GM11168 (cell line): ENCODE results near the gene PPFIA4.

Source experiments
- in situ Hi-C: fragments of 300-500 bp; cut with MboI; formaldehyde crosslinking; loops from one replicate; pipeline ENCODE4 v1.12.0; 2022; ENCODE audit warnings: low sequenced_read_pairs; ENCODE audit not compliant: unreplicated experiment

The PPFIA4 gene

DNA sequence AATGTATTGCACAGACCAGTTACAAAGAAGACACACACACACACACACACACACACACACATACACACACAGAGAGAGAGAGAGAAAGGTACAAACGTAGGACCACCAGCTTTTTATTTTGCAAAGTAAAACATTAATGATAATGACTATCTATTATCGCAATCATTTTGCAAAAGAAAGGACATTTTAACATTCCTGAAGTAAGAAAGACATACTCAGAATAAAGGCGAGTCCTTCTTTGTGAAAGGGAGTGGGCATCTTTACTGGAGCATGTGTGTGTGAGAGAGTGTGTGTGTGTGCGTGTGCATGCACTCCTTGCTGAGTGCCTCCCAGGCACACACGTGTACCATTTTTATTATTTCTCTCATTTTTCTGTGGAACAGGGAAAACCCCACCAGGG lies 28.4 kb downstream of the PPFIA4 start:
- in situ Hi-C loops, result no loop called here

DNA sequence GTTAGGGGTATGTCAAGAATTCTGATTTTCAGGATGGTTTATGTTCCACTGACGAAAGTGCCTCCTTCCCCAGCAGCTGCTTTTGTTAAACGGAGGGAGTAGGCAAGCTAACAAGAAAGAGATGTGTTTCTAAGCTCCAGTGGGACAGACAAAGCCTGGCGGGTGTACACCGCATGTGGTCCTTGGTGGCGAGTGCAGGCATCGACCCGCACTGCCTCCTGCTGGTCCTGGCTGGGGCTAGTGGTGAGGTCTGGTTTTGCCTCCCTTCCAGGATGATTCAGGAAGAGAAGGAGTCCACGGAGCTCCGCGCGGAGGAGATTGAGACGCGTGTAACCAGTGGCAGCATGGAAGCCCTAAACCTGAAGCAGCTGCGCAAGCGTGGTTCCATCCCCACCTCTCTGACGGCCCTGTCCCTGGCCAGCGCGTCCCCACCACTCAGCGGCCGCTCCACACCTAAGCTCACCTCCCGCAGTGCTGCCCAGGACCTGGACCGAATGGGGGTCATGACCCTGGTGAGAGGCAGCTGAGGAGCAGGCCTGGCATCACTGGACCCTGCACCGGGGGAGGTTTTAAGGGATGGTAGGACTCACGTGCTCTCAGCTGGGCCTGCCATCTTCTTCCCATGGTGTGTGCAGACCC lies 29.0 kb downstream of the PPFIA4 start:
- in situ Hi-C loops, result no loop called here

DNA sequence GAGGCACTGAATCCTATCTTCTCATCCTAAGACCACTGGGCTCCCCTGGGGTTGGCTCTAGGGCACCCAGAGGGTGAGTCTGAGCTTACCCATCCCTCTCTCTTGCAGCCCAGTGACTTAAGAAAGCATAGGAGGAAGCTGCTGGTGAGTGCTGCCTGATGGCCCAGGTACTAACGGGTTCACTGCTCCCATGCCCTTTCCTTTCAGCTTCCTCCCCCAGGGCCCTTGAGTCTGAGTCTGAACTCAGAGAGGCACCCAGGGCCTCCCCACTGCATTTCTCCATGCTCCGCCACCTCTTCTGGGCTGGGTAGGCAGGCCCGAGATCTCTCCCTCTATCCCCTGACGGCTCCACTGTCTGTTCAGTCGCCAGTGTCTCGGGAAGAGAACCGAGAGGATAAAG lies 29.7 kb downstream of the PPFIA4 start:
- in situ Hi-C loops, result no loop called here

DNA sequence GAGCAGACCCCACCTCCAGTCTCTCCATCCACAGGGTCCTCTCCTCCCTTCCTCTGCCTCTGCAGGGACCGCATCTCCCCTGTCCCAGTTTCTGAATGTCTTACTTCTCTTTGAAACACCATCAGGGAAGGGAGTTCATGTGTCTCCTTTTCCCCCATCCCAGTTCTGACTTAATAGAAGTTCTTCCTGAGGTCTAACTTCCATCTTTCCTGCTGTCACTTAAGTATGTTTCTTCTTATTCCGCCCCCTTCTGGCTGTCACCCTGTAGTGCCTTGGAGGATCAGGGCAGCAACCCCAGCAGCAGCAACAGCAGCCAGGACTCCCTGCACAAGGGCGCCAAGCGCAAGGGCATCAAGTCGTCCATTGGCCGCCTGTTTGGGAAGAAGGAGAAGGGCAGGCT lies 30.2 kb downstream of the PPFIA4 start:
- in situ Hi-C loops, result no loop called here

DNA sequence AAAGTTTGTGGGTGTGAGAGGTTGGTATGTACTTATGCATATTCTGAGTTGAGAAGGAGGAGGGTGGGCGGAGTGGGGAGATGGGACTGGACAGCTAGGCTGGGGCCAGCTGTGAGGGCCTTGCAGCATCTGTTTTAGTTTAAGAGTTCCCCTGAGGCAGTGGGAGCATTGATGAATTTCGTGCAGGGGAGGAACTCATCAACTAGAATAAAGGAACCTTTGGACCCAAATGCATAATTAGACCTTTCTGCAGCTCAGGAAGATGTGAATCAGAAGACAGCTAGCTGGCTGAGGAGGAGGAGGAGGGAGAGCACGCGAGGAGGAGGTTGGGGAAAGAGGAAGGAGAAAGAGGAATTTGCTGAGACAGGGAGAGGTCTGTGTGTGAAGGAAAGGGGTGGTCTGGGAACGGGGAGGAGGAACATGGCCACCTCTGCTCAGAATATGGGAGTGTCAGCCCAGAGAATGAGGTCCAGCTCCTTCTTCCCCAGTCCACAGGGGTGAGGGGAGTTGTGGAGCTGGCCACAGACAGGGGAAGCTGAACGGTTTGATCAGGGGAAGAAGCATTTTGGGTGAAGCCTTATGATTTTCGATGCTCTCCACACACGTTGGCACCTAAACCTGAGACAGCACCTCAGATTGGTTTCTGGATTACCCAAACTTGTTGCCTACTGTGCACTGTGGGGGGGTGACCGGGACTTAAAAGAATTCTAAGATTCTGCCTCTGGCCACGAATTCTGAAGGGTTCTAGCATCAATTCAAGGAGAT lies 31.8 kb downstream of the PPFIA4 start:
- in situ Hi-C loops, result no loop called here

DNA sequence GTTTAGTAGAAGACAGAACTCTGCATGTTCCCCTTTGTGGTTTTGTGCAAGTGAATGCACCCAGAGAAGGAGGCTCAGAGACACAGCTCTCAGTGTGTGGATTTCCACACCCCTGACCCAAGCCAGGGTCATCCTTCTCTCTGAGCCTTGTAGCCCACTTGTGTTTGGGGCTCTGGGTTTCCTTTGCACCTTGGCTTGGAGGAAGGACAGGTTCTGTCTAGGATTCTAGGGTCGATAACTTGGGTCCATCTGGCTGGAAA lies 32.3 kb downstream of the PPFIA4 start:
- in situ Hi-C loops, result no loop called here

DNA sequence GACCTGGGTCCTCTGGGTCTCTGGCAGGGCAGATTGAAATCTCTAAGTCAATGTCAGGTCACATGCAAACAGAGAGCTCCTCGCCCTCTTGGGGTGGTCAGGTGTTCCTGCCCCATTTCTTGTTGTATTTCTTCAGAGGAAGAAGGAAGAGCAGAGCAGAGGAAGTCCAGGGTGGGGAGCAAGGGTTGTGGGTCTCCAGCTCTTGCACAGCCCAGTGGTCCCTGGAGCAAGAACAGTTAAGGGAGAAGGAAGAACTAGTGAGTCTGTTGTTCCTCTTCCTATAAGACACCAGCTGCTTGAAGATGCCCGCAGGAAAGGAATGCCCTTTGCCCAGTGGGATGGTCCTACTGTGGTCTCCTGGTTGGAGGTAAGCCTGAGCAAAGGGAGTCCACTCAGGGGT lies 33.2 kb downstream of the PPFIA4 start:
- in situ Hi-C loops, result no loop called here

DNA sequence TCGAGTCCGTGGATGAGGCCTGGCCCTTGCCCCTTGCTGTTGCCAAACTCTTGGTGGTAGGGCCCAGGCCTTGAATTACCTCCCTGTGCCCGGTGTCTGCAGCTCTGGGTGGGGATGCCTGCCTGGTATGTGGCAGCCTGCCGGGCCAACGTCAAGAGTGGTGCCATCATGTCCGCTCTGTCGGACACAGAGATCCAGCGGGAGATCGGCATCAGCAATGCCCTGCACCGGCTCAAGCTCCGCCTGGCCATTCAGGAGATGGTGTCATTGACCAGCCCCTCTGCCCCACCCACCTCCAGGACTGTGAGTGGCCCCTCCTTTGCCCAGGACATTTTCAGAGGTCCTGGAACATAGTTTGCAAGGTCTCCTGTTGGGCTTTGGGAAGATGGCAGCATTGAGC lies 33.8 kb downstream of the PPFIA4 start:
- in situ Hi-C loops, result no loop called here

DNA sequence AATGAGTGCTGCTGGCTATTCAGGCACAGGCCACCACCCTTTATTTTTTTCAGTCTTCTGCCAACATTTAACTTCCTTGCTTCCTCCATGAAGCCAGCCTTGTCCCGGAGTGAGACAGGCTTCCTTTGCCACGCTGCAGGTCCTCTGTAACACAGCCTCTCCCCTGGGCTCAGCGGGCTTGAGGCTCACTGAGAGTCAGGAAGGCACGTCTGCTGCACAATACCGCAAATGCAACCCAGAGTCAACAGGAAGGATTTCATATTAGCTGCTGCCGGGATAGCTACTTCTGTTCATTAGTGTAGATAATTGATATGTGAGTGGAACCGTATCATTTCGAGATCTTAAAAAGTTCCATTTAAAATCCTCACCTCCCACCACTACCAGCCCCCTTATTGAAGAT lies 37.0 kb downstream of the PPFIA4 start:
- in situ Hi-C loops, result no loop called here

DNA sequence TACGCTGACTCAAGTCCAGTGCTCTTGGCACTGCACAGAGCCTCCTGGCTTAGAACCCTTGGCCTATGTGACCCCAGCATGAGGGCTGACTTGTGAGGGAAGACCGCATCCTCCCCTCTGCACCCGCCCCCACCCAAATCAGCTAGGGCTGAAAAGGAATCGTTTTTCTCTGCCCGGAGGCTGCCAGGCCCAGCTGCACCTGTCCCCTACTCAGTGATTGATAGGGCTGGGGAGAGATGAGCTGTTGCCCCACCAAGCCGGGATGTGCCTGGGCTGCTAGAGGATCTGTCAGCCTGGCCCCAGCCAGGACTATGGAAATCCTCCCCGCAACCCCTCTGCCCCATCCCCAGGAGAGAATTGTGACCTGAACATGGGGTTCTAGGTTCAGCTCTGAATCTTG lies 38.9 kb downstream of the PPFIA4 start:
- in situ Hi-C loops, result no loop called here

DNA sequence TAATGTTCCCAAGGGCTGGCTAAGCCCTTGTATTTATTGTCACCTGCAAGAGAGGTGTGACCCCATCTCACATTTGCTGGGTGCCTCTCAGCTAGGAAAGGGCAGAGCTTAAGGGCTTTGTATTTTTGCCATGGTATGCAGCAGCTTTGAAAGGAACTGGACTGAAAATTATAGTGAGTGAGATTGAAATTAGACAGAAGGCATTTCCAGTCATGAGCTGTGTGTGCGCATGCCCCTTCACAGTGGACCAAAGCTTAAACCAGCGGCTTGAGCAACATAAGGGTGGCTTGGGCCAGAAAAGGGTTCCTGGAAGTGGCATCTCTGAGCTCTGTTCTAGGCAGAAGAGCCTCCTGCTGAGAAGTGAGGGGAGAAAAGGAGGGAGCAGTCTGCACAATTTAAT lies 39.7 kb downstream of the PPFIA4 start:
- in situ Hi-C loops, result no loop called here

DNA sequence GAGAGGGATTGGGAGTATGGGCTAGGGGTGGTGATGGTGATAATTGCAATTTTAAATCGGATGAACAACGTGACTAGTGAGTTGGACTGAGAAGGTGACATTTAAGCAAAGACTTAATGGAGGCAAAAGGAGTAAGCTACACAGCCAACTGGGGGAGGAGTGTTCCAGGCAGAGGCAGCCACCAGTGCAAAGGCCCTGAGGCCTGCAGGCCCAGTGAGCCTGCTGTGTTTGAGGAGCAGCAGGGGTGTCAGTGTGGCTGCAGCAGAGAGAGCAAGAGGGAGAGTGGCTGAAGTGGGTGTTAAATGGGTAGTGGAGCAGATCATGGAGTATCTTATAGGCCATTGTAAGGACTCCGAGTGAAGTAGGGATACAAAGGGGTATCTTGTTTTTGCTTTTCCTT lies 40.7 kb downstream of the PPFIA4 start:
- in situ Hi-C loops, result no loop called here

DNA sequence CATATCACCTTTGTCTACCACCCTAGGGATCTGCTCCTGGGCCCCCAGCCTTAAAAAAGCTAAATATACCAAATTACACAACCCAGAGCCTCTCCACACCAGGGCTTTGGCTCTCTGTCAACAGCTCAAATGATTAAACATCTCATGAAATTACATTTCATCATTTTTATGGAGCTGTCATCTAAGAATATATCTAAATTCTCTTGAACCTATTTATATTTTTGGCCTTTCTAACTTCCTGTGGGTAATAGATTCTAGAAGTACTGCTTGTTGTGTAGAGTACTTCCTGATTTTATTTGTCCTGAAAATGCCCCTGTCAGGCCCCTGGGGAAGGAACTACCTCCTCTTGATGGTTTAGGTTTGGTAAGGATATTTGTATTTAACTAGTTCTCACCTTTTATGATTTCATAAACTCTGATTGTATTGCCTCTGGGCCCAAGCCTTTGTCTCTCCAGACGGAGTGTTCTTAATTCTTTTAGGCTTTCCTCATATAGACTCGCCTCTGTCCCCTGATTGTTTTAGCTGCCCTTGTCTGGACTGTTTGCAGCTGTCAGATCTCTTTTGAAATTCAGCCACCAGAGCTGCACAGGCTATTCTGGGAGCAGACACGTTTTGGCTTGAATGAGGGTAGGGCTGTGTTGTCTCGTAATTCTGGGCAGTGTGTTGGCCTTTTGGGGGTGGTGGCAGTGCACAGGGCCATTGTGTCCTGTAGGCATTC lies 42.9 kb downstream of the PPFIA4 start:
- in situ Hi-C loops, result no loop called here

DNA sequence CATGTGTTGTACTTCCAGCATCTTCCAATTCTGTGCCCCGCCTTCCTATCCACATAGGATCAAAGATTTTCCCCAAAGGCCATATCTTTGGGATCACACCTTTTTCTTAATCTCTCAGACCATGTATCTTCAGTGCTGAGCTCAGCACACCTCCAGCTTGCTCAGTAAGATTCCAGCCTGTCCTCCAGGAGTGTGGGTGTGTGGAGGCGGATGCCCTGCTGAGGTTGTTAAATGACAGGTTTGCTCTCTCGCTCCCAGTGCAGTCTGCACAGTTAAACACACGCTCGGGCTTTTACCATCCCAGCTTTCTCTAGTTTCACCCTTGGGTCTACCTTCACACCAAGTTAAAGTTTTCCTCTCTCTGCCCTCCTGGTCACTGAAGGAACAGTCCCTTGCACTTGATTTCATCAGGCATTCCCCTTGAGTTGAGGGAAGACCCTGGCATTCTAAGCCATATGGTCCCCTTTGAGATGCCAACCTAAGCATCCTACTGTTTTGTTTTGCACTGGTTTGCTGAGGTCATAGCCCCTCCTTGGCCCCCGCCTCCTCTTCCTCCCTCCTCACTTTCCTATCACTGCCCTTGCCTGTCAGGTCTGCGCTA lies 45.8 kb downstream of the PPFIA4 start:
- in situ Hi-C loops, result no loop called here

DNA sequence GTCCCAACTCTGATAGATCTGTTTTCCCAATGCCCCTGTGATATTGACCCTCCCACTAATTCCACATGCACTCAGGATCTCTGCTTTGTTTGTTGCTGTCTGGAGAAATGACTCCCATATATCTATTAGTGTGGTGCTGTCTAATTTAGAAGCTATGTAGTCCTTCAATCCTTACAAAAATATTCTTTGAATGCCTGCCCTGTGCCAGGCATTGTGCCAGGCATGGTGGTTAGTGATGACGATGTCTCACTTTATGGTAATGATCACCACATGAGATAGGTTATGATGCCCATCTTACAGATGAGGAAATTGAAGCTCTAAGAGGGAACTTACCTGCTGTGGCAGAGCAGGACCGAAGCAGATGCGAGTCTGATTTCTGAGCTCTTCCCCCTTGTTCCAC lies 46.6 kb downstream of the PPFIA4 start:
- in situ Hi-C loops, result no loop called here

DNA sequence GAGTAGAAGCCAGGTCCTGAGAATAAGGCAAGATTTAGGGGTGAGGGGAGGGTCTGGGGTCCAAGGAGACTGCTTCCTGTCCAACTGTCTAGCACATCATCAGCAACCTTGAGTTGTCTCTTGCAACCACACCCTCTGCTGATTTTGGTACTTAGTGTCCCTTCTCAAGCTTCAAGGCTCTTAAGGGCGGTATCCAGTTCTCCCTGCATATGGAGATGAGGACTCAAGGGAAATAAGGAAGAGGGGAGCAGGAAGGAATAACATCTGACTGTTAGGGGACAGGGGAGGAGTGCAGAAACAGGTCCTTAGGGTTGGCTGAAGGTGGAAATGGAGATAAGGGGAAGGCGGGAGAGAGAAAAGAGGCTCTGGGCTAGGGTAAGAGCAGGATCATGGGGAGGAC lies 47.2 kb downstream of the PPFIA4 start:
- in situ Hi-C loops, result no loop called here

DNA sequence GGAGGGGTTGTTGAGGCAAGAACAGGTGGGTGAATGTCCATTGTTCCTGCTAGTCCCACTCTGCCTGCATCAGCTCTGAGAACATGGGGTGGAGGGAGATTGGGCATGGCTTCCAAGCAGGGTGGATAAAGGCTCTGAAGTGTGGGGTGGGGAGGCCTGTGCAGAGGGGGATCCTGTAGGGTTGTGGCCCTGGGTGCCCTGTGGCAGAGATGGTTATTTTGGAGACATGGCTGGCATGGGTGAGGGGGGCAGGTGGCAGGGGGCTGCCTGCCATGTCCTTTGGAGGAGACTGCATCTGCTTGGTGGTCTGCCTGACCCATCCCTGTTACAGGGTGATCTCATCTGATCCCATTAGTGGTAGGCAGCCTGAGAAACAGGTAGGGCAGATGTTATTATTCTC lies 48.3 kb downstream of the PPFIA4 start:
- in situ Hi-C loops, result no loop called here

DNA sequence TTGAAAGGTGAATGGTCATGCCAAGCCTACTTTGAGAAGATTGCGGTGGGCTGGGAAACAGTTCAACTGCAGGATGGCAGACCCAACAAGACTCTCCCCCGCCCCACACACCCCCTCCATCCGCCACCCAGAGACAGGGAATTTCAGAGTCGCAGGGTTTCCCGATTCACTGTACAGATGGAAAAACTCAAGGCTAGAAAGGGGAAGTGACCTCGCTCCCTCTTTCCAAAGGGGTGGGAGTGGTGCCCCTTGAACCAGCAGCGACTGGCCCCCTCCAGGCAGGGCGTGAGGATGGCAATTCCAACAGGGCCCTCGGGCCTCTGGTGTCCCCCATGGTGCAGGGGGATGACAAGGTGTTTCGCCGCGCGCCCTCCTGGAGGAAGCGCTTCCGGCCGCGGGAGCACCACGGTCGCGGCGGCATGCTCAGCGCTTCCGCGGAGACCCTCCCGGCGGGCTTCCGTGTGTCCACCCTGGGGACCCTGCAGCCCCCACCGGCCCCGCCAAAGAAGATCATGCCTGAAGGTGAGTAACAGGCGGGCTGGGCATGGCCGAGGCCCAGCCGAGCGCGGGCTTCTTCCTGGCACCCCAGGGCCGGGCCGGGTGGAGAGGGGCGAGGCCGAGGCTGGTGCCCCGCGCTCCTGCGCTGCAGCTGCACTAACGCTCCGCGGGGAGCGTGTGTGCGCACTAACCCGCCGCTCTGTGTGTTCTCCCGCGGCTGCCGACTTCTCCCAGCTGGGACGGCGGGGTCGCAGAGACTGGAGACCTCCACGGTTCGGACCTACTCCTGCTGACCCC lies 49.1 kb downstream of the PPFIA4 start:
- in situ Hi-C loops, result no loop called here

DNA sequence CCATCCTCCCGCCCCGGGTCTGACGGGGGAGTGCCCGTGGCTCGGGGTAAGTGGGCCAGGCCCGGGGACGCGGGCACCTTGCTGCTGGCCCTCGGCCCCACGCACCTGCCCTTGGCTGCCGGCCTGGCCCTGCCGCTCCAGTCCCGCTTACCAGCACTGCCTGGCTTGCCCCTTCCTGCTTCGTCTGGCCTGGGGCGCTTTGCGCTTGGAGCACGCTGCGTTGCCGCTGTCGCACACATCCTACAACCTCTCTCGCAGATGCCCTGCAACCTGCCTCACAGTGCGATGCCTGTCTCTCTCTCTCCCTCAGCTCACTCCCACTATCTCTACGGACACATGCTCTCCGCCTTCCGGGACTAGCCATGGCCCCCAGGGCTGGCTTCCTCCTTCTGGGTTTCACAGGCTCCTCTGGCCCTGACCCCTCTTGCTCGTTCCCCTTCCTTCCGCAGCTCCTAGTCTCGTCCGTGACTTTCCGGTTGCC lies 49.8 kb downstream of the PPFIA4 start:
- in situ Hi-C loops, result no loop called here

DNA sequence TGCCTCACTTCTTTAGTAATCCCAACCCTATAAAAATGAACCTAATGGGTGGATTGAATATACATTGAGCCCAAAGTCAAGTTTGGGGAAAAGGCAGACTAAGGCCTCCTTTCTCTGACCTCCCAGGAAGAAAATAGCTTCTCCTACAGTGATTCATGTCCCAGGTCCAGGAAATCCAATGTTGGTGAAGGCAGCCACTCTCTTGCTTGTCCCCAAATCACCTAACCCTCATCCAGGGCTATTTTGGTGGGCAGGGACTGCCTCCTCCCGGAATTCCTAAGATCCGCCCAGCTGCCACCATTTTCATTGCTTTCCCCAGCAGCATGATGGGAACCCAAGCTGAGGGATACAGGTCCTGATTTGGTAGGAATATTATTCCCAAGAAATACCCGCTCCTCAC lies 51.1 kb downstream of the PPFIA4 start:
- in situ Hi-C loops, result no loop called here

DNA sequence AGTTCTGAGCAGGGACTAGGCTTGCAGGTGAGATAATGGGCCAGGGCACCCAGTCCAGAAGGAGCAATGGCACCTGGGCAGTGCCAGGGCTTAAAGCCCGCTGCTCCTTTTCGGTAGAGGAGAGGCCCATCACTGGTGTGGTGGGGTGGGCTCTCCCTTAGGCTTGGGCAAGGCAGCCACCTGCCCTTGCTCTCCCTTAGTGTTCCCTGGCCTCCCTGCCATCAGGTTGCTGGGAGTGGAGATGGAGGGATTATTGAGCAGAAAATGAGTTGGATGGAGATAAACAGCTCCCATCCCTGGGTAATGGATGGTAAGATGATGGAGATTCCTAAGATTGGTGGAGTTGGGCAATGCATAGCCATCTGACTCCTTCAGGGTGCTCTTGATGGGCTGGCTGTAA lies 51.7 kb downstream of the PPFIA4 start:
- in situ Hi-C loops, result no loop called here
